ENCODE results near the gene TET1.

DNA sequence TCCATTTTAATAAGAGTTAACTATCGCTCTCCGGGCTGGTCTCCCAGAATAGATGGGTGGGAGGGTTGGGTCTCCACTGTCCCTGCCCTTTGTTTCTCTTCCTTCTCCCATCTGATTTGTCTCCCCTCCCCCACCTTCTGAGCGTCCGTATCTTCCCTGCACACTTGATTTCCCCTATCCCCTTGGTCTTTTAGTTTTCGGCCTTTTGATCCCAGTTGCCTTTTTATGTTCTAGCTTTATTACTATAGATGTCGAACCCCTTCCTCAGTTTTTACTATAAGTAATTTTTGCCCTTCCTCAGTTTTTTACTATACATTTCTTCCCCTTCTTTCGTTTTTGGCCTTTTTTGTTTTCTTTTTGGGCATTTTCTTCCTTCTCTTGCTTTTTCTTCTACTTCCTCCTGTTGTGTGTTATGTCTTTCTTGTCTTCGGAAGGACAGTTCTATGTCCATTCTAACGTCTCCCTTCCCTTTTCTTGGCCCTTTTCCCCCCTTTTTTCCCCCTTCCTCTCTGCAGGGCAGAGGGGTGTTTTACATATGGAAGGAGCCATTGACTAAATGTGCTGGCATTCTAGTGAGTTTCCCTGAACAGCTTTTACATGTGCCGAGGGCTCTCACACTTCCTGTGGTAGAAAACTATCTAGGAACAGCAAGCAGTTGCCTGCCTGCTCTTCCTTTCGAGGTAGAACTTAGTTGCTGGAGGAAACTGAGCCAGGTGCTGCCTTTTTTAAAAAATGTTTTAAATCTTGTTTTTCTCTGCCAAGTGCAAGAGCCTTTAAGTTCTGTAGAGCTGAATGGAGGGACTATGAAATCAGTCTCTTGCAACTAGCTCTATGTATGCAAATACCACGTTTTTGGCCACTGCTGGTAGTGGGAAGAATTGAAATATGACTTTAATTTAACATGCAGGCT, 2.8 kb downstream of the TET1 start:
- TF ChIP-seq, protein P1, sequence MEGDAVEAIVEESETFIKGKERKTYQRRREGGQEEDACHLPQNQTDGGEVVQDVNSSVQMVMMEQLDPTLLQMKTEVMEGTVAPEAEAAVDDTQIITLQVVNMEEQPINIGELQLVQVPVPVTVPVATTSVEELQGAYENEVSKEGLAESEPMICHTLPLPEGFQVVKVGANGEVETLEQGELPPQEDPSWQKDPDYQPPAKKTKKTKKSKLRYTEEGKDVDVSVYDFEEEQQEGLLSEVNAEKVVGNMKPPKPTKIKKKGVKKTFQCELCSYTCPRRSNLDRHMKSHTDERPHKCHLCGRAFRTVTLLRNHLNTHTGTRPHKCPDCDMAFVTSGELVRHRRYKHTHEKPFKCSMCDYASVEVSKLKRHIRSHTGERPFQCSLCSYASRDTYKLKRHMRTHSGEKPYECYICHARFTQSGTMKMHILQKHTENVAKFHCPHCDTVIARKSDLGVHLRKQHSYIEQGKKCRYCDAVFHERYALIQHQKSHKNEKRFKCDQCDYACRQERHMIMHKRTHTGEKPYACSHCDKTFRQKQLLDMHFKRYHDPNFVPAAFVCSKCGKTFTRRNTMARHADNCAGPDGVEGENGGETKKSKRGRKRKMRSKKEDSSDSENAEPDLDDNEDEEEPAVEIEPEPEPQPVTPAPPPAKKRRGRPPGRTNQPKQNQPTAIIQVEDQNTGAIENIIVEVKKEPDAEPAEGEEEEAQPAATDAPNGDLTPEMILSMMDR (IDR thresholded peaks at IDR 0.05), result no peak
- no peak for TF ChIP-seq POLR2AphosphoS5 (IDR thresholded peaks at IDR 0.05; ENCODE audit: low read depth, low read length)
- TF ChIP-seq SIN3A (IDR thresholded peaks at IDR 0.05; ENCODE audit: borderline replicate concordance, insufficient read depth, low read depth, low read length), result no peak
- TF ChIP-seq, protein P2, sequence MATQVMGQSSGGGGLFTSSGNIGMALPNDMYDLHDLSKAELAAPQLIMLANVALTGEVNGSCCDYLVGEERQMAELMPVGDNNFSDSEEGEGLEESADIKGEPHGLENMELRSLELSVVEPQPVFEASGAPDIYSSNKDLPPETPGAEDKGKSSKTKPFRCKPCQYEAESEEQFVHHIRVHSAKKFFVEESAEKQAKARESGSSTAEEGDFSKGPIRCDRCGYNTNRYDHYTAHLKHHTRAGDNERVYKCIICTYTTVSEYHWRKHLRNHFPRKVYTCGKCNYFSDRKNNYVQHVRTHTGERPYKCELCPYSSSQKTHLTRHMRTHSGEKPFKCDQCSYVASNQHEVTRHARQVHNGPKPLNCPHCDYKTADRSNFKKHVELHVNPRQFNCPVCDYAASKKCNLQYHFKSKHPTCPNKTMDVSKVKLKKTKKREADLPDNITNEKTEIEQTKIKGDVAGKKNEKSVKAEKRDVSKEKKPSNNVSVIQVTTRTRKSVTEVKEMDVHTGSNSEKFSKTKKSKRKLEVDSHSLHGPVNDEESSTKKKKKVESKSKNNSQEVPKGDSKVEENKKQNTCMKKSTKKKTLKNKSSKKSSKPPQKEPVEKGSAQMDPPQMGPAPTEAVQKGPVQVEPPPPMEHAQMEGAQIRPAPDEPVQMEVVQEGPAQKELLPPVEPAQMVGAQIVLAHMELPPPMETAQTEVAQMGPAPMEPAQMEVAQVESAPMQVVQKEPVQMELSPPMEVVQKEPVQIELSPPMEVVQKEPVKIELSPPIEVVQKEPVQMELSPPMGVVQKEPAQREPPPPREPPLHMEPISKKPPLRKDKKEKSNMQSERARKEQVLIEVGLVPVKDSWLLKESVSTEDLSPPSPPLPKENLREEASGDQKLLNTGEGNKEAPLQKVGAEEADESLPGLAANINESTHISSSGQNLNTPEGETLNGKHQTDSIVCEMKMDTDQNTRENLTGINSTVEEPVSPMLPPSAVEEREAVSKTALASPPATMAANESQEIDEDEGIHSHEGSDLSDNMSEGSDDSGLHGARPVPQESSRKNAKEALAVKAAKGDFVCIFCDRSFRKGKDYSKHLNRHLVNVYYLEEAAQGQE (IDR thresholded peaks at IDR 0.05; ENCODE audit: insufficient read depth in 1 of 2, low read depth in 2 of 2, low read length in 1 of 2), result no peak

All from Panc1 (cell line).